Renal cortical epithelial cell (primary cell): ENCODE results near the gene SETMAR. TPM values are rescaled to one million over a fixed set of nuclear protein-coding genes. Genes with fewer than 3 reads are reported as not detected.
"Not testable (repeated sequence)": the region's sequence is repeated elsewhere in the genome, so short reads cannot be mapped to it uniquely, and the experiment has no call there.

Experiments used
- DNase-seq: peaks from one replicate; pipeline ENCODE4 v3.0.0-alpha.2; 2011; ENCODE audit warnings: low read depth
- total RNA-seq: library from RNA; depleted of rRNA; stranded (reverse); fragments of >200 nt; gene quantifications from 2 replicates; pipeline ENCODE4 v1.2.3, GENCODE V29; 2014

Gene SETMAR
- 9.6 and 16.8 TPM in 2 replicates for total RNA-seq

DNA sequence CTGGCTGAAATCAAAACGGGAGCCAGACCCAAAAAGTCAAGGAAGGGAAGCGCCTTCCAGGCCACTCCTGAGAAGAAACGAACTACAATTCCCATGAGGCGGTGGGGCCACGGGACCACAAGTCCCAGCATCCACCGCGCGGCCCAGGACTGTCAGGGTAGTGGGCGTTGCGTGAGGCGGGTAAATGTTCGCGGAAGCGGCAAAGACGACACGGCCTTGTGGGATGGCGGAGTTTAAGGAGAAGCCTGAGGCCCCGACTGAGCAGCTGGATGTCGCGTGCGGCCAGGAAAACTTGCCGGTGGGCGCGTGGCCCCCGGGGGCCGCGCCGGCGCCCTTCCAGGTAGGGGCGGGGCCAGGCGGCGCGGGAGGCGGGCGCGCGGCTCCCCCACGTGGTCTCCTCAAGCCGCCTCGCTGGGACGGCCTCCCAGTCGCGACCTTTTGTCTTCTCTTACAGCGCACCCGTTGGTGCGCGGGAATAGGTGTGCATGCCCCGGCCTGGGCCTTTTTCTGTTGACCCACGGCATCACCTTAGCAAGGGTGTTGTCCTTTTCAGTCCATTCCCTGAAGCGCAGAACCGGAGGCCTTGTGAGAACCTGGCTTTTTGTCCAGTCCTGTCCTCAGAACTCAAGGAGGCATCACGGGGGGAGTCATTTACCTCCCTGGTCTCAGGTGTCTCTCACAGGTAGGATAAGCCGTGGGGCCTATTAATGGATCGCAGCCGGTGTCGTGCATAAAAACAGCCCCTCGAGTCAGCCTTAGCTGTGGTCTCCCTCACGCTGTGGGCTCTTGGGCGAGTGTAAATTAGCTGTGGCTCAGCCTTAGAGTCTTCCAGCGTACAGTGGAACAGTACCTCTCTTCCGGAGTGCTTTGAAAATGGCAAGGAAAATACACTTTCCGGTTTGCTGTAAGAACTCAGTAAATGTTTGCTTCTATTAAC lies at the start of gene SETMAR:
Gene SETMAR (plus strand): TSS at position 183 of the 937 bp plus-strand sequence. CDS start 2 bp downstream, at position 185.
- peak; percentile 63 for DNase-seq

DNA sequence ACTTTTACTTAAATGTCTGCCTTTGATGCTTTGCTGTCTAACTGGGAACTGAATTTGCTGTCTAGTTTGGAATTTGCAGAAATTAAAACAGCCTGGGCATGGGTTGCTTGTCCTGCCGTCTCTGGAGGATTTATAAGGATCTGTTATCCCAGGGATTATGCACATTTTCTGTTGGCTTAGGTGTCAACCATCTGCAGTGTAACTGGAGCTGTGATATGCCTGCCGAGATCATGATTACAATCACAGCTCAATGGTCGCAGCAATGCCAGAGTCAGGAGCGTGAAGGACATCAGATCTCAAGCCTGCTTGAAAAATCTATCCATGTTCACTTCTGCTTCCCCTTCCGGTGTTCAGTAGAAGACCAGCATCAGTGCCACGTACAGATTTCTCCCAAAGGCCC lies 41.8 kb upstream of the SETMAR start:
- no peak for DNase-seq

DNA sequence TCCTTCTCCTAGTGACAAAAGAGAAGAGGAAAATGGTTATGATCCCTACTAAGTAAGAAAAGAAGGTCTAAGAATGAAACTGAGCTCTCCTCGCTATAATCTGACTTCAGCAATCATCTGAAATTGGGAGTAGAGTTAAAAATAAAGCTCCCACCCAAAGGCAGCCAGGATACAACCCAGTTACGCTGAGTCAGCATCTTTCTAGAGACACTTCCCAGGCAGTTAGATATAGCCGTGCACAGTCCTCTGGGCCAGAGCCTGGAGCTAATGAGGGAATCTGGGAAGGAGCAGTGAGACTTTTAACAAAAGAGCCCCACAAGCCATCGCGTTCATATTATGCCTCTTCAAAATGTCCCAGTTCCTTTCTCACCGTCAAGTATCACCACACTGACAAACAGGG lies 39.1 kb upstream of the SETMAR start:
- no peak for DNase-seq

DNA sequence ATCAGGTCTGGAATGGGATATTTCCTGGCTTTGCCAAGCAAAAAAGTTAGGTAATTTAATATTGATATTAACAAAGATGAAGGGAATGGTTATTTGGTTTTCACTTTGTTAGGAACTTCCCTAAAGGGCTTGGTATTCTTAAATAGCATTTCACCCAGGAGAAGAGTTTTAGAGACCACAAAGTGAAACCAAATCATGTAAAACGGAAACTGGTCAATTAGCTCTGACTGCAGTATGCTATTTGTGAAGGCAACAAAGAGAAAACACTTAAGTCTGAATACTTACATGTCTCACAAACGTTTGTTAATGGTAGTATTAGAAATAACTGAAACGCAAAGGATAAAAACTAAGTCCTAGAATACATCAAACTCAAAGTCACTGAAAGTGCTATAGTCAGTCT lies 32.4 kb upstream of the SETMAR start:
- DNase-seq = no peak

DNA sequence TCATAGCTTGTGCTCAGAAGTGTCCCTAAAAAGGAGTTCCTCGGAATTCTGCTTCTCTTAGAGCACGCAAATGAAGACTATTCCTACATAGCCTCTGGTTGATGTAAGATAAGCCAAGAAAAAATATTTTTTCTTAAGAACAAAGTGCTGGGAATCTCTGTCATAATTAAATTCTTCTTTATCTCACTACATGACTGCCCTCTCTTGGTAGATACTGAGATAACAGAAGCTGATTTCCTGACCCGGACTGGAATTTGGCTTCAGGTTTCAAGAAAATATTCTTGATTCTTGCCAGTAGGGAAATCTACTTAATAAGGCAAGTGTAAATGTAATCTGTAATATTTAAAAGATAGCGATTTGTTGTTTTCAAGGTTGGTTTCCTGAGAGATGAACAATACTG lies 31.3 kb upstream of the SETMAR start:
- DNase-seq = peak; percentile 55

DNA sequence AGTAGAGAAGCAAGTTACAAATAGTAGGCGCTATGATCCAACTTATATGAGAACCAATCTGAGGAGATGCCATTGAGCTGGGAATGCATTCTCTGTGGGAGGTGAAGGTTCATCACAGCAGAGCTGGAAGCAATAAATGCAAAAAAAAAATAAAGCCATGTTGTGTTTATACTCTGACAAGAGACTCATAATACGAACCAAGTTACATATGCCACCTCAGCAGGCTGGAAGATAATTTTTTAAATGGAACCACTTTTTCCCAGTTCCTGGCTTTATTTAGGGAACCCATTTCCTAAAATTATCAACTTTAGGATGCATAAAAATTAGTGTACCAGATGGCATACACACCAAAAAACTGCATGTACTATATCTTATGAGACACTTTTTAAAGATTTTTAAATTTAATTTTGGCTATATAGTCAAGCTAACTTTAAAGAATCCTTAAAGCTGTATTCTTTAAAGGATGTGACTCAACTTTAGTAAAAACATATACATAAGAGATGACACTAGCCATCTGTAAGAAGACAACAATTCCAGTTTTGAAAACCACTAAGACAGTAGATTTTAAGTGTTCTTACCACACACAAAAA lies 23.6 kb upstream of the SETMAR start:
- no peak for DNase-seq

DNA sequence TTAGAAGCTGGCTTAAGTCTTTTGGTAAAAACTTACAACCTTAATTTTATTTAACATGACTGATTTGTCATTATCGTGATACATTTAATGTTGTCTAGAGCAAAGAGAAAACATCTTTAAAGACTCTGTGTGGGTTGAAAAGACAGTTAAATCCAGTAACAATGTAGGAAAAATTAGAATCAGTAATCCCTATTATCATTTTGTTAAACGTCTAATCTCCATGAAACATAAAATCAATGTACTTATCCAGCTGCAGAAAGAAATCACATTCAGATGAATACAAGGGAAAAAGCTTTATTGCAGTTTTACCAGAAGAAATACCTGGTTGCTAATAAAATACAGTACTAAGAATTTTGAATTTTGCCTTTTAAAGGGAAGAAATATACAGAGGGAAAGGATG lies 21.2 kb upstream of the SETMAR start:
- no peak for DNase-seq

DNA sequence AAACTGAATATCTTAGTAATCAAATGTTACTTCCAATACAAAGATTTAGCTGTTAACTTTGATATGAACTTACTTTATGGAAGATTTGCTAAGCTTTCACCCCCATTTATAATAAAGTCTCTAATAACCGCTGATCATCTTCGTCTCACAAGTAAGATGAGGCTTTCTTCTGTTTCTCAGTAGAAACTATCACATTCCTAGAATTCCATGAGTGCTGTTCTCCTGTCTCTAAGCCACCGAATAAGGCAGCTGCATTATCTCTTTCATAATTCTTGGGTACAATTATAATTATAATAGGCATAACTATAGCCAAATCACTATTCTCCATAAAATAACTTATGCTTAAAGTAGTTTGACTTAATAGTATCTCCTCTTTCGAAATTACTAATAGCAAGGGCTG lies 18.3 kb upstream of the SETMAR start:
- DNase-seq = no peak

DNA sequence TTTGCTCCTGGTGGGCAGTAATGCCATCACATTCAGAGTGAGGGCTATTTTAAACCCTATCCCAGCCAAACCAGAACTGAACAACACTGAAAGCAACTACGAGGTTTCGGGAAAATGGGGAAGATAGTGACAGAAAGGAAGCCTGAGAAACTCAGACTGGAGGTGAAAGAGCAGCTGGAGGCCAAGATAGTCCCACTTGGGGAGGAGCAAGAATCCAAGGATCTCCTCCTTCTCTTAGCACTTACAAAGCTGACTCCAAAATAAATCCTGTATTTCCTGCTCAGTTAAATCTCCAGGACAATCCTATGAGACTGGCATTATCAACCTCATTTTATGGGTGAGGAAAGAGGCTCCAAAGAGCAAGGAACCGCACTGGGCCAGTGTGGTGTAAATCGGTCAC lies 14.1 kb upstream of the SETMAR start:
- DNase-seq = no peak

DNA sequence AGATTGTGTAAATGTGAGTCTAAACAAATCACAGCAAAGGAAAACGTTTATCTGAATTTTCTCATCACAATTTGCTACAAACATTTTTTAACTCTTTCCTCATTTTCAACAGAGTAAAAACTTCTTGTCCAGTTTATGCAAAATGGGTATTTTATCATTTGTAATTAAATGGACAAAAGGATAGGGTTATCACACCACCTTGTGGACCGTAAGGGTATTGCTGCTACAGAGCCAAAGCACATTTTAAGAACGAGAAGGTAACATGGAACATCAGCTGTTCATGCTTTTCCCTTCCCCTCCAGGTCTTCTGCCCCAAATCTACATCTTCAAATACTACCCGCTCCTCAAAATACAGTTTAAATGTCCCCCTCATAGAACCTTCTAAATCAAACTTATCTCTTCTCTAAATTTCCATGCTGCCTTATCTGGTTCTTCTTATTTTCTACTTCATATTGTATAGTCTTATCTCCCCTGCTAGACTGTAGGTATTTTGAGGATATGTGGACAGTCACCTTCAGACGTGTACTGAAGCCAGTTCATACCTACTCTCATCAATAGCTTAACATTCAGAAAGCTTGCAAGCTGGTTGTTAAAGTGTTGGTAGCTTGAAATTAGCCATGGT lies 12.8 kb upstream of the SETMAR start:
- peak; percentile 52 for DNase-seq

DNA sequence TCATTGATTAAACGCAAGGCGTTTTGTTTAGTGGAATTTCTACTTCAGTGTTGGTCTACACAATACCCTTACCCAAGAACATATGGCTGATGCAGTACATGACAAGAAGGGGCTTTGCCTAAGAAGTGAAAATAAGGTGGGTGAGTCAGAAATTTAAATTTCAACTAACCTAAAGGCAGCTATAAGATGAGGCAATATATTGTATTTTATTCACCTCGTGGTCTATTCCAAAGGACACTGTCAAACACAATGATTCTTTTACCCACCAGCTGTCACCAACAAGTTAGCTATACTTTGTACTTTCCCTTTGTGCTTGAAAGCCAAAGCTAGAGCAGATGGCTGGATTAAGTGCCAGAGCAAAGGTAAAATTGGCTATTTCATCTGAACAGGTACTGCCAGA lies 10.9 kb upstream of the SETMAR start:
- no peak for DNase-seq

DNA sequence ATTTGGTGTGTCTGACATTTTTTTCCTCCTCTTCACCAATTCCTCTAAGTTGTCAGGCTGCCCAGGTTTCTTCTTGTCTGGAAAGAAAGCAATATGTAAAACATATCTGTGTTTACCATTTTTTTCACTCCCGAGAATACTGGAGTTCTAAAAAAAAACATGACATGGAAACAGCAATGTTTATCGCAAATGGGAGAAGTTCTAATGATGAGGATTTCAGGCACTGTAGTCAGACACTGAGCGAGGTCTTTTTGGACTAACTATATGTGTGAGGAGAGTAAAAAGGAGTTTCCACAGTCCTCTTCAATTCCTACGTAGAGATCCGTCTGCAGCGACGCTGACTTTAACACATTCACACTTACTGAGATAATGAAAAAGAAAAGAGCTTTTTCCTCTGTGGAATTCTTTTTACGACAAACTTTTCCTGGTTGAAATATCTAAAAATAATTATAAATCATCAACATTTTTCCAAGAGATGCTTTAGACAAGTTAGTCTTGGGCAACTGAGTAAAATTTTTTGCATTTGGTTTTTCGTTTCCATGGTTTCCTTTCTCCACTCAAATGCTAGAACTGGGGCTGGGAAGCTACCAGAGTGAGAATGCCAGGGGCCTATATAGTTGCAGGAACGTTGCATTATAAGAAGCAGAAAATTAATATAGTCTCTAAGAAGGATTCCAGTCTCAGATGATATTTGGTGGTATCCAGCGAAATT lies 8.4 kb upstream of the SETMAR start:
- no peak for DNase-seq

DNA sequence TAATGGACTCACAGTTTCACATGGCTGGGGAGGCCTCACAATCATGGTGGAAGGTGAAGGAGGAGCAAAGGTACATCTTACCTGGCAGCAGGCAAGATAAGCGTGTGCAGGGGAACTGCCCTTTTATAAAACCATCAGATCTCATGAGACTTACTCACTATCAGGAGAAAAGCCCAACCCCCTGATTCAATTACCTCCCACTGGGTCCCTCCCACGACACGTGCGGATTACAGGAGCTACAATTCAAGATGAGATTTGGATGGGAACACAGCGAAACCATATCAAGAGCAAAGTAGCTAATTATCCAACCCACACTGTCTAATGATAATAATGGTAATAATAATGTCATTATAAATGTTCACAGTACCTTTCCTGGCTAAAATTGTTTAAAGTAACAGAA lies 6.7 kb upstream of the SETMAR start:
- DNase-seq = not testable (repeated sequence)

DNA sequence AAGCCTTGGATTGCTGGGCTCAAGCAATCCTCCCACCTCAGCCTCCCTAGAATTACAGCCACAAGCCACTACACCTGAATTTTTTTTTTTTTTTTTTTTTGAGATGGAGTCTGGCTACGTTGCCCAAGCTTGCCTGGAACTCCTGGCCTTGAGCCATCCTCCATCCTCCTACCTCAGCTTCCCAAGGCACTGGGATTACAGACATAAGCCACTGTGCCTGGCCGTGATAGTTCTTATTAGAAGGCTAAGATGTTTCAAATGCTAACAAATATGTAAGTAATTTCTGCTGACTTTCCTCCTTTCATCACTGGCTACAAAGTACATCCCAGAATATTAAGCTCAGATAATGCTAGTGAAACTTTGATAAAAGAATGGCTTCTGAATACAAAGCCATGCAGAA lies 5.7 kb upstream of the SETMAR start:
- DNase-seq = no peak

DNA sequence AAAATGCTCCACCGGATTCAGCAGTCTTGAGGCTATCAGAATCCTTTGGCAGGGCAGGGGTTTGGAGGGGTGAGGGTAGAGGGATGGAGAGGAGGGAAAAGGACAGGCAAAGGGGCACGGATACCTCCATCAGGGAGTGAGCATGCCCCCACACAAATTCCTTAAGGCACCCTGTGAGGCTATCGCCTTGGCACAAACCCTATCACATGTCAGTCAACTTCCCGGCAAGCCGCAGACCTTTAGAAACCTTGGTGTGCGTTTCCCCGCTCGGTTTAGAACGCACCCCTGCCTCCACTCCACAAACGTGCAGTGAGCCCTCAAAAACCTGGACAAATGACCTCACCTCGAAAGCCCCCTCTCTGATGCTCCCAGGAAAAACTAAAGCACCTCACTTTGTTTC lies 422 bp upstream of the SETMAR start:
- DNase-seq = no peak

DNA sequence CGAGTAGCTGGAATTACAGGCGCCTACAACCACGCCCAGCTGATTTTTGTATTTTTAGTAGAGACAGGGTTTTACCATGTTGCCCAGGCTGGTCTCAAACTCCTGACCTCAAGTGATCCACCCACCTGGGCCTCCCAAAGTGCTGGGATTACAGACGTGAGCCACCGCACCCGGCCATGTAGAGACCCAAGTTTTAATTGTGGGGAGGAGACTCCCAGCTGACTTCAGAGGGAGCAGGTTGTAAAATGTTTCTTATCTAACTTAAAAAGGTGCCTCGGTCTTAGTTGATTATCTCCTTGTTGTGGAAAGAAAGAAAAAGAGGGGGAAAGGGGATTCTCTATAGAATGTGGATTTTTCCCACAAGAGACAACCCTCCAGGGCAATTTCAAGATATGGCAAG lies 2.0 kb downstream of the SETMAR start:
- not testable (repeated sequence) for DNase-seq

DNA sequence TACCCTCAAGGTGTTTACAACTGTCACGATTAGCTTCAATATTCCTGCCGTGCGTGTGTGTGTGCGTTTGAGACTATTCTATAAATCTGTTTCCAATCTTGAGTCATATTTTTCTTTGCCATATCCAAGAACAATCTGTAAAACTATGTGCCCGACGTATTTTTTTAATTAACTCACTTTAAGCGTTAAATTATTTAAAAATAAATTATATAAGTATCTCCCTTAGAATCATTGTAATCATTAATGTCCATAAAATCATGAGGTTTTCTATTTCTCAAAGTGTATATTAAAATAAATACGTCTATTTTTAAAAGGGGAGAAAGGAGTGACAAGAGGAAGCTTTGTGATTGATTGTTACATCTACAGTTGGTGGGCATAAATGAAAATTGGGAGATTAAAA lies 2.9 kb downstream of the SETMAR start:
- DNase-seq = no peak

DNA sequence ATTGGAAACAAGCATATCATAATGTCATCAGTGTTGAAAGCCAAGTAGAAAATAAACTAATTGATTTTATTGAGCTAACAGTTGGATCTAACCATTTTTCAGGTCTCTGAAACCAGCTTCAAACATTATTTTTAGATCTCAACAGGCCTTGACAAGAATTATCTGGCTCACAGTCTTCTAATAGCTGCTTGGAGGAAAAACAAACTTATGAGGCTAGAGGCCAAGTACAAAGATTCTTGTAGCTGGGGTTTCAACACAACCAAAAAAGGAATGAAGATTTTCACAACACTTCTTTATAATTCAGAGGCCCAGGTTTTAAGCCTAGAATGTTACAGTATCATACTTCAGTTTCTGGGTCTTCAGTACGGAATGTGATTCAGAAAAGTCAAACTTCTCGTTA lies 3.7 kb downstream of the SETMAR start:
- DNase-seq = no peak

DNA sequence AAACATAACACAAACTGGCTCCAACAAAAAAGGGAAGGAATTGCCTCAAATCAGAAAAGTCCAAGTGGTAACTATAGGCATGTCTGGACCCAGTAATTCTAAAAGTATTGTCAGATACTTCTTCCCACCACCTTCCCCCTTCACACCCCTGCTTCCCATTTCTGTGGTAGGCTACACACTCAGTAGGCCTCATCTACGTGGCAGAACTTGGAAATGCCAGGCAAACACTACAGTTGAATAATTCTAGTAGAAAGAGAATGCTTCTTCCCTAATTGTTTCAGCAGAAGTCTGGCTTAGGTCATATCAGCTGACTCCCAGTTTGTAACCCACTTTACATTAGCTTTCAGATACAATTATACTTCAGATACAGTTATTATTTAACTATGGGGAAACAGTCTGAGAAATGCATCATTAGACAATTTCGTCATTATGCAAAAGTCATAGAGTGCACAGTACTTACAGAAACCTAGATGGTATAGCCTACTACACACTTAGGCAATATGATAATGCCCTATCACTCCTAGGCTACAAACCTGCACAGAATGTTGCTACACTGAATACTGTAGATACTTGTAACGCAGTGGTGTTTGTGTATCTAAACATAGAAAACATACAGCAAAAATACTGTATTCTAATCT lies 6.4 kb downstream of the SETMAR start:
- DNase-seq = peak; percentile 32

DNA sequence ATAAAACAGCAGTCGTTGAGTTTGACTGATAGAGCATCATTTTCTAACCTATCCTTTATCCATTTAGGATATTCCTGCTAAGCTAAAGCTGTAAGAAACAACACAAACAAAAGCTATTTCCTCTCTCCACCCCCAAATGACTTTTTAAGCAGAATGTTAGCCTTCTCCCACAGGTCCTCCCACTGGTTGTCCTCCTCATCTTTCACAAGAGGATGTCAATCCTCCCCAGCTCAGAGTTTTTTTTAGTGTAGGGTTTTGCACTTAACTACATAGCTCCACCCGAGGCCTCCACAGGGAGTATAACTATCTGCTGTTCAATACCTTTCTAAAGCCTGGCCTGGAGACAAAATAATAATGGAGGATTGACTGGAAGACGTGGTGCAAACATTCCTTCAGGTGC lies 7.8 kb downstream of the SETMAR start:
- DNase-seq = no peak

DNA sequence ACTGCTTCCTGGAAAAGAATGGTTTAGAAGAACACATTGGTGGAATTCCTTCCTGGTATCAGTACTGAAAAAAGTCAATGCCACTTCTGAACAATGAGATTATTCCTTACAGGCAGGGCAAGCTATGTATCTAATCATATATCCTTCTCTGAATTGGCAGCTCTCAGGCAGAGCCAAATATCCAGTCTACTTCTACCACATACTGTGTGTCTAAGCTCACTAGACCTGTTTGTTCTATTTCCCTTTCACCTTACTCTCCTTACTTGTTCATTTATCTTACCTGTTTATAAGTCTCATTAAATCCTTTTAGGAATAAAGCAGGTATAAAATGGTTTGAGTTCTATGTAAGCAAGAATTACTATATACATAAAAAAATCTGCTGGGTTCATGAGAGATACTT lies 8.3 kb downstream of the SETMAR start:
- DNase-seq = no peak
